Activated CD4-positive, alpha-beta T cell treated with anti-CD3 and anti-CD28 coated beads for 1 hour (primary cell): ENCODE data around the gene MBD3L5.
"Not testable (repeated sequence)": the region's sequence is repeated elsewhere in the genome, so short reads cannot be mapped to it uniquely, and the experiment has no call there.

Experiments used
- DNase-seq: peaks from one replicate; pipeline ENCODE4 v3.0.0-alpha.2; 2020

Gene MBD3L5

GRCh38 chr19:7030278-7030677 lies at the start of gene MBD3L5:
Gene MBD3L5, plus strand, starts transcription at chr19:7030578. Its CDS starts 34 bp downstream, at chr19:7030612.
- not testable (repeated sequence) for DNase-seq

GRCh38 chr19:6983448-6983847 lies 46.9 kb upstream of the MBD3L5 start:
- DNase-seq, result no peak

DNA sequence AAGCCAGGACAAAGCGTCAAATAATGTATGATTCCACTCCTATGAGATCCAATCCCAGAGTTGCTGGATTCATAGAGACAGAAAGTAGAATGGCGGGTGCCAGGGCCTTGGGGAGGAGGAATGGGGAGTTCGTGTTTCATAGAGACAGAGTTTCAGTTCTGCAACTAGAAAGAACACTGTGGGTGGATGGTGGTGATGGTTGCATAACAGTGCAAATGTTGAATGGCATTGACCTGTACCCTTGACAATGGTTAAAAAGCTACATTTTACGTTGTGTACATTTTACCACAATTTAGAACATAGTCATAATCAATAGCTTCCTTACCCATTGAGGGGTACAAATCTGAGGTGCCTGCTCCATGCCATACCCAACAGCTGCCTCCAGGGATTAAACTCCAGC lies 42.5 kb upstream of the MBD3L5 start:
- no peak for DNase-seq

DNA sequence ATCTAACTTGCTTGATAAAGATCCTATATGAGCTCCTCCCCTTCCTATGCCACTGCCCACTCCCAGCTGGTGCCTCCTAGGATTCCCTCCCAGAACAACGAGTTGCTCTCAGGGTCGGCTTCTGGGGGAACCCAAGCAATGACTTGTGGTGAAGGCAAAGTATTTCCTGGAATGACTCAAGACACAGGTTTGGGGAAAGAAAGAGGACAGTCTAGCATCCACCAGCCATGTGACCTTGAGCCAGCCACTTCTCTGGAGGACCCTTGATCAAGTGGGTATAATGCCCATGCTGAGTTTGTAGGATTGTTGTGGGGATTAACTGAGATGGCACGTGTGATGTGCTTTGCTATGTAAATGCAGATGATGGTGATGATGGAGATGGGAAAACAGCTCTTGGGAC lies 42.1 kb upstream of the MBD3L5 start:
- DNase-seq, result no peak

- DNase-seq, result no peak
These were observed 35.3 kb upstream of the MBD3L5 start for GRCh38 chr19:6995054-6995453.

DNA sequence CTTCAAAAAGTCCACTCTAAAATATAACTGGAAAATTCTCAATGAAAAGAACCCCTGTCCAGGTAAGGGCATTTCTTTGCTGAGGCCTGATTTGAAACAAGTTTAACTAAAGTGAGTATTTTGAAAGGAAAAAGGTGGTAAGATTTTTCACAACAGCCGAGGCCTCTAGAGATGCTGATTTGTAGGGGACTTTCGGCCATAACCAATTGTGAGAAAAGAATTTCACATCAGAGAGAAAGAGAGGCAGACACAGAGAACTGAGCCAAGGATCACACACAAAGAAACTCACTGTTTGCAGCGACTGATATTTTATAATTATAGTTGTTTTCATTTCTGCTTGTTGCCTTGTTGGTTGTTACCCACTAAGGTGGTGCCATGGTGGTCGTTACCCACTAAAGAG lies 33.6 kb upstream of the MBD3L5 start:
- DNase-seq, result no peak

- DNase-seq, result no peak
These were observed 32.5 kb upstream of the MBD3L5 start for GRCh38 chr19:6997679-6998445.

- DNase-seq, result no peak
These were observed 30.4 kb upstream of the MBD3L5 start for GRCh38 chr19:6999933-7000332.

DNA sequence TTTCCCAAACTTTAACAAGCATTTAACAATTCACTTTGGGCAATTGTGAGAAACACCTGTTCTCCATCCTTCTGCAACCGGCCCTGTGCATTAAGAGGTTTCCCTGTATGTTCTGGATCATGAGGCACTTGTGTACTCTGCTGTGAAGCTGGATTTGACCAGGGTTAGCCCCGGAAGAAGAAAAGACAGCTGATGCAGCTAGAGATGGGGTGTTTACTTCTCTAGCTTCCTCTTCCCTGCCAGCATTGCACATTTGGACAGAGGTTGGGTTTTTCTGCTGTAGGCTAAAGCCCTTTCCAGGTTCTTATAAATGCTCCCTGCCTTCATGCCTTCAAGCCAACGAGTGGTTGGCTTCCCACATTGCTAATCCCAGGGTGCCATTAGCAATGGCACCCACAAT lies 30.0 kb upstream of the MBD3L5 start:
- no peak for DNase-seq

GRCh38 chr19:7000816-7001215 lies 29.6 kb upstream of the MBD3L5 start:
- no peak for DNase-seq

DNA sequence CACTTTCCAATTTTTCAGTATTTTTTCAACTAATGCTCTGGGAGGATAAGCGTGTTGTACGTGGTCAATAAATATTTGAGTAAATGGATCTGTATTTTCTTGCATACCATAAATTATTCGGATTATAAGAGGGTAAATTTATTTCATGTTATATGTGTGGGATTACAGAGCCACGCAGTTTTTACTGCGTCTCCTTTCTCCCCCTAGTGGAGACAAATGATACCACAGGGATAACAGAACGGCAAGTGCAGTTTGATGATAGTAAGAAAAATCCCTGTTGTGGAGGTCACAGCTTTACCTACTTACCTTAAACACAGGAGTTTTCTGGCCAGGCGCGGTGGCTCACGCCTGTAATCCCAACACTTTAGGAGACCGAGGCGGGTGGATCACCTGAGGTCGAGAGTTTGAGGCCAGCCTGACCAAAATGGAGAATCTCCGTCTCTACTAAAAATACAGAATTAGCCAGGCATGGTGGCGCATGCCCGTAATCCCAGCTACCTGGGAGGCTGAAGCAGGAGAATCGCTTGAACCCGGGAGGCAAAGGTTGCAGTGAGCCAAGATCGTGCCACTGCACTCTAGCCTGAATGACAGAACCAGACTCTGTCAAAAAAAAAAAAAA lies 26.0 kb upstream of the MBD3L5 start:
- DNase-seq, result no peak

- no peak for DNase-seq
These were observed 24.2 kb upstream of the MBD3L5 start for GRCh38 chr19:7006135-7006704.

GRCh38 chr19:7007859-7008258 lies 22.5 kb upstream of the MBD3L5 start:
- DNase-seq, result no peak

- DNase-seq, result no peak
These were observed 19.4 kb upstream of the MBD3L5 start for GRCh38 chr19:7010722-7011593.

DNA sequence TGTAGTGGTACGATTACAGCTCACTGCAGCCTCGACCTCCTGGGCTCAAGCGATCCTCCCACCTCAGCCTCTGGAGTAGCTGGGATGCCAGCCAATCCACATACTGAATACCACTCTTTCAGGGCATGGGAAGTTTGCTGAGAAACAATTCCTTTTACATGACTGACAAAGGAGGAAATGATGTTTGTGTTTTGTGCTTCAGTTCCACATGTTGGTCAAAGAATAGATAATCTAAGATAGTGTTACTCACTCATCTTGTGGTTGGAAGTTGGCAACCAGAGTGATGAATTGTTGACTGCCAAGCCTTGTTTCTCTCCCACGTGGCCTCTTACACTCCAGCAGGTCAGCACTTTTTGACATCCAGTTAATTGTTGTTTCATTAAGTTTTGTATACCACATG lies 16.7 kb upstream of the MBD3L5 start:
- no peak for DNase-seq

- DNase-seq, result no peak
These were observed 11.6 kb upstream of the MBD3L5 start for GRCh38 chr19:7018828-7019227.

DNA sequence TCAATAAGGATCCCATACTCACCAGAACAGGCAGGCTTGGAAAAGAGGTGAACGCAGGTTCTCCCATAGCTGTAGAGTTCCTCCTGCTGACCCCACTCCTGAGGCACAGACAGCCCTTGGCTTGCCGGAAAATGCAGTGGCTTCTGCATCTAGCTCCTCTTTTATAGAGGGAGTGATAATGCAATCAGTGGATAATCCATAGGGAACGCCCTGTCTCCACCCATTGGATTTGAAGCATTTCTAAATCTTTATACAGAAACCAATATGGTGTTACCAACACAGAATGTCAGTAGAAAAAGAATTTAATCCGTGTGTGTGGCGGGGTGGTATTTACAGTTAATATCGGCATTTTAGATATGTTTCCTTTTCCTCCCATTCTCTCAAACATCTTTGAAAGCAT lies 9.0 kb upstream of the MBD3L5 start, which contains the start of gene MBD3L2B:
Gene MBD3L2B (minus strand): TSS at position 101 of the 400 bp plus-strand sequence. CDS start 34 bp downstream, at position 67.
- not testable (repeated sequence) for DNase-seq

- DNase-seq, result not testable (repeated sequence)
These were observed 1.6 kb upstream of the MBD3L5 start for GRCh38 chr19:7028790-7029189.

GRCh38 chr19:7040079-7040478 lies 9.7 kb downstream of the MBD3L5 start, which contains the start of gene MBD3L4:
Gene MBD3L4, minus strand, starts transcription at chr19:7040179. Its CDS starts 35 bp downstream, at chr19:7040144.
- not testable (repeated sequence) for DNase-seq

DNA sequence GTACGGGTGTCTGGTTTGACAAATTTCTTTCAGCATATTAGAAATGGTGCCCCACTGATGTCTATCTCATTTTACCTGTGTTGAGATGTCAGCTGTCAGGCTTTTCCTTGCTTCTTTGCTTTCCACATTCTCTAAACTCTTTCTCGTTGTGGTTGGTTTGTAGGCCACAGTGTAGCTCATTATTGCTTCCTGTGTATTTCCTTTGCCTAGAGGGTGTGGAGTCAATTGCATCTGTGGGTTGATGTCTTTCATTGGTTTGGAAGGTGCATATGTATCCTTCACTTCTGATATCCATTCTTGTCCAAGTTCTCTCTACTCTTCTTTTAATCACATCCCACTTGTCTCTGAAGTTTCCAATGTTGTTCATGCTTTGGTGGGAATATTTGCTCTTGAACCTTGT lies 11.2 kb downstream of the MBD3L5 start:
- not testable (repeated sequence) for DNase-seq

DNA sequence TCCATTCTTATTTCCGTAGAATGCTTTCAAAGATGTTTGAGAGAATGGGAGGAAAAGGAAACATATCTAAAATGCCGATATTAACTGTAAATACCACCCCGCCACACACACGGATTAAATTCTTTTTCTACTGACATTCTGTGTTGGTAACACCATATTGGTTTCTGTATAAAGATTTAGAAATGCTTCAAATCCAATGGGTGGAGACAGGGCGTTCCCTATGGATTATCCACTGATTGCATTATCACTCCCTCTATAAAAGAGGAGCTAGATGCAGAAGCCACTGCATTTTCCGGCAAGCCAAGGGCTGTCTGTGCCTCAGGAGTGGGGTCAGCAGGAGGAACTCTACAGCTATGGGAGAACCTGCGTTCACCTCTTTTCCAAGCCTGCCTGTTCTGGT lies 18.6 kb downstream of the MBD3L5 start, which contains the start of gene MBD3L2:
Gene MBD3L2 (plus strand): TSS at position 301 of the 400 bp plus-strand sequence. CDS start 53 bp downstream, at position 354.
- DNase-seq, result not testable (repeated sequence)

GRCh38 chr19:7051421-7051820 lies 21.0 kb downstream of the MBD3L5 start:
- DNase-seq, result not testable (repeated sequence)

- DNase-seq, result not testable (repeated sequence)
These were observed 22.5 kb downstream of the MBD3L5 start for GRCh38 chr19:7052896-7053295.
